Muscle layer of colon (tissue), 2 donors: ENCODE results near the gene PSMD13.

Experiments
- H3K27ac ChIP-seq: one replicate; pipeline ENCODE4 v1.7.0; 2013; ENCODE audit warnings: low read depth, mild to moderate bottlenecking, low read length, moderate library complexity
- H3K27me3 ChIP-seq, 2 donors: one replicate each; pipeline ENCODE4 v1.7.0; 2013; ENCODE audit warnings: low read length in 2 of 2, mild to moderate bottlenecking in 2 of 2; ENCODE audit not compliant: insufficient read depth in 2 of 2, control insufficient read depth in 1 of 2
- H3K36me3 ChIP-seq: one replicate; pipeline ENCODE4 v1.7.0; 2013; ENCODE audit warnings: mild to moderate bottlenecking, low read length; ENCODE audit not compliant: insufficient read depth
- H3K4me1 ChIP-seq: one replicate; pipeline ENCODE4 v1.7.0; 2013; ENCODE audit warnings: mild to moderate bottlenecking, low read length; ENCODE audit not compliant: insufficient read depth
- H3K4me3 ChIP-seq, 2 donors: one replicate each; pipeline ENCODE4 v1.7.0; 2013; ENCODE audit warnings: low read length in 2 of 2, low read depth in 1 of 2, mild to moderate bottlenecking in 1 of 2, moderate library complexity in 1 of 2
- H3K9ac ChIP-seq: one replicate; pipeline ENCODE4 v1.7.0; 2013; ENCODE audit warnings: low read length
- H3K9me3 ChIP-seq: one replicate; pipeline ENCODE4 v1.7.0; 2013; ENCODE audit warnings: mild to moderate bottlenecking, low read length
- donor health status: abdominal sarcoma.
- donor health status: Adenocarcinoma of cecum.

The PSMD13 gene

DNA sequence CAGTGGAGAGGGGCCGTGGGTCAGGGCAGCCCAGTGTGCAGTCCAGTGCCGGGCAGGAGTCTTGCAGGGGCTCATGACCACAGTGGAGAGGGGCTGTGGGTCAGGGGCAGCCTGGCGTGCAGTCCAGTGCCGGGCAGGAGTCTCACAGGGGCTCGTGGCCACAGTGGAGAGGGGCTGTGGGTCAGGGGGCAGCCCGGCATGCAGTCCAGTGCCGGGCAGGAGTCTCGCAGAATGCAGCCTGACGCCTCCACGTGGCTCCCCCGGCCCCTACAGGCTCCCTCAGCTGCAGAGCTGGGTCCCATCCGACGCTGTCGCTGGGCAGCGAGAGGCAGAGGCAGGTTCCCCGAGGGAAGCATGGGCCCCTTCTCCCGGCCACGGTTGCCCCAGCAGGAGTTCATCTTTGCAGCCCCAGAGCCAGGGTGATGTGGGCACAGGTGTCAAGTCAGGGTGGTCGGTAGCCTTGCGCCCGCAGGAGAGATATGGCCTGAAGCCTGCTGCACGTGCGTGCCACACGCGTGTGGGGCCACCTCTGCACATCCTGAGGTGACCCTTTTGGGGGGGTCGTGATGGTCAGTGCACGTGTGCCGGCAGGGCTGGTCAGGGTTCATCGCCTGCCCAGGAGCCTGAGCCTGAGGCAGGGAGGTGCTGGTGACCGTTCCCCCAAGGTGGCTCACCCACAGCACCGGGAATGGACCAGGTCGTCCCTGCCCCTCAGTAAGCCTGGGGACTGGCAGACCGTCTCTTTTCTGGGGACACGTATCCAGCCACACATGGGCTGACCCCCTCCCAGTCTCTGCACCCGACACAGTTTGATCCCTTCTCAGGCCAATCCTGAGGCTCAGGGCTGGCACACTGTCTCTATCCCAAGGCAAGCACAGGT lies 59.6 kb downstream of the PSMD13 start:
- Histone ChIP-seq H3K36me3 (no peaks in the 10 kb centered on the region), H3K9me3 (no peaks in the 10 kb centered on the region), H3K9ac (no peak overlapping the region), H3K27me3 (peaks cover 6 to 42% of the 10 kb centered on the region in 2 donors), H3K4me1 (no peaks in the 10 kb centered on the region), H3K27ac (no peak overlapping the region), H3K4me3 (no peak overlapping the region)

DNA sequence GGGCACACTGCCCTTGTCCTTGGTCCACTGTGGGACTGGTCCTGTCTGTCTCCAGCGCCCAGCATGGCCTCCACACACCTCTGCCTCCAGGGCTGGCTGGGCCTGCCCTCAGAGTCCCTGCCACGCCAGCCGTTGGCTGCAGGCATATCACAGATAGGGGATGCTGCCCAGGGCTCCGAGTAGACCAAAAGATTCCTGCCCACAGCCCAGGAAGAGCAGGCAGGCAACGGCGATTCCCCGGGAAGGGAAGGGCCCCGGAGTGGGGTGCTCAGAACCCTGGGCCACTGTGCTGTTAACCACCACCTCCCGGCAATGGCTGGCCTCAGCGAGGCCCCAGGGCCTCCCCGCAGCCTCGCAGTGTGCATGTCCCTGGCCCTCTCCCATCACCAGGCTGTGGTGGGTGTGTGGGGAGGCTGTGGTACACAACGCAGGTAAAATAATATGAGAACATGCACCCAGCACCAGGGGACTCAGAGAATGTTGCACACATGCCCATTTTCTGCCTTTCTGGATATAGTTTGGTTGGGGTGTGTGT lies 60.3 kb downstream of the PSMD13 start:
- no peaks in the 10 kb centered on the region for H3K9me3 ChIP-seq
- no peak overlapping the region for H3K9ac ChIP-seq
- H3K27me3 ChIP-seq: peaks cover 6 to 42% of the 10 kb centered on the region in 2 donors
- no peaks in the 10 kb centered on the region for H3K4me1 ChIP-seq
- H3K4me3 ChIP-seq: no peak overlapping the region
- no peak overlapping the region for H3K27ac ChIP-seq
- no peaks in the 10 kb centered on the region for H3K36me3 ChIP-seq

DNA sequence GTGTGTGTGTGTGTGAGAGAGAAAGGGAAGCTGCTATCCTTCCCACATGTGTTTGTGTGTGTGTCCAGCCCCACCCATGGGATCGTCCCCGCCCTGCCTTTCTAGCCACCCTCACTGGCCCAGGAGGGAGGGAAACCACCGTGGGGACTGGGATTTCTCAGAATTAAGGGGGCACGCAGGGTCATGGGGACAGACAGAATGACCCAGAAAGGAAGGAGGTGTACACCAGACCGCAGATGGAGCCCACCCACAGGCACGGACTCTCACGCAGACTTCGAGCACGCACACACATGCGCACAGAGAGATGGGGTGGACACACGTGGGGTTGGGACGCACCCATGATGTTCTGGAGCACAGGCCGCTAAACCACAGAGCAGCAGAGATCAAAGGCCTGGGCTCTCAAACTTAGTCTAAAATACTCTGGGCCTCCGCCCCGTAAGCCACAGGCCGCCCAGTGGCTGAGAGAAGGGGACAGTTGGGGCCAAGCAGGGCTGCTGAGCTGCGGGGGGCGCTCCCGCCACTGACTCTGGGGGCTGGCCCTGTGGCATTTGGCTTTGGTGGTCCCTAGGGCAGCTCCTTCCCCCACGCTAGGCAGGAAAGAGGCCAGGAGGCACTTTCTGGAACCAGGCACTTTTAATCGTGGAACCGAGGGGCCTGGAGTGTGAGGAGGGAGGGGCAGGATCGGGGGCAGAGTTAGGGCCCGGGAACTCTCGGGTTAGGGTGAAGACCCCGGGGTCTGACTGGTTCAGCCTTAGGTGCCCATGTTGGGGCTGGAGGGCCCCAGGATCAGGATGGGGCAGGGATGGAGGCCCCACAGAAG lies 61.0 kb downstream of the PSMD13 start:
- no peak overlapping the region for H3K9ac ChIP-seq
- peaks cover 6 to 42% of the 10 kb centered on the region in 2 donors for H3K27me3 ChIP-seq
- no peak overlapping the region for H3K27ac ChIP-seq
- H3K9me3 ChIP-seq: no peaks in the 10 kb centered on the region
- H3K36me3 ChIP-seq: no peaks in the 10 kb centered on the region
- H3K4me3 ChIP-seq: no peak overlapping the region
- no peaks in the 10 kb centered on the region for H3K4me1 ChIP-seq

DNA sequence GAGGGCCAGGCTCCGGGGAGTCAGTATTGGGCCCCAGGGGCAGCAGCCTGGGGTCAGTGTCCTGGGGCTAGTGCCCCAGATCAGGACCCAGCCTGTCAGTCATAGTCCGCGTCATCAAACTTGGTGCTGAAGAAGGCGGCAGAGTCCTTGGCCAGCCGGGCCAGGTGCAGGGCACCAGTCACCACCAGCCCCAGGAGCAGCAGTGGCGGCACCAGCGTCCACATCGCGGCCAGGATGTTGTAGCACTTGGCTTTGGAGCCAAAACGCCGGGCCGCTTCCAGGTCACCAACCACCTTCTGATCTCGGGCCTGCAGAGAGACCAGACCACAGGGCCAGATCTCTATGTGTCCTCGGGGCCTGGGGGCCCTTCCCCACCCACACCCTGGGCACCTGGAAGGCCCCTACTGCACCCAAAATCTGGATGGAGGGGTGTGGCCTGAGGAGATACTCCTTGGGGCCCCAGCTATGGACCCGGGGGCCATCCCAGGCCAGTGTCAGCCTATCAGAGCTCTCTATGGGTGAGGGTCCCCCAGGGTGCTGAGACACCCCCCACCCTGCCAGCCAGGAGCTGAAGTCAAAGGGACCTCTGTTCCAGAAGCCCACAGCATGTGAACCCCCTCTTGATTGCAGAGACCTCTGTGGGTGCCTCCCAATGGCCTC lies 61.8 kb downstream of the PSMD13 start:
- Histone ChIP-seq H3K27ac (no peak overlapping the region), H3K9ac (no peak overlapping the region), H3K36me3 (no peaks in the 10 kb centered on the region), H3K4me3 (no peak overlapping the region), H3K27me3 (peaks cover 6 to 42% of the 10 kb centered on the region in 2 donors), H3K9me3 (no peaks in the 10 kb centered on the region), H3K4me1 (no peaks in the 10 kb centered on the region)

DNA sequence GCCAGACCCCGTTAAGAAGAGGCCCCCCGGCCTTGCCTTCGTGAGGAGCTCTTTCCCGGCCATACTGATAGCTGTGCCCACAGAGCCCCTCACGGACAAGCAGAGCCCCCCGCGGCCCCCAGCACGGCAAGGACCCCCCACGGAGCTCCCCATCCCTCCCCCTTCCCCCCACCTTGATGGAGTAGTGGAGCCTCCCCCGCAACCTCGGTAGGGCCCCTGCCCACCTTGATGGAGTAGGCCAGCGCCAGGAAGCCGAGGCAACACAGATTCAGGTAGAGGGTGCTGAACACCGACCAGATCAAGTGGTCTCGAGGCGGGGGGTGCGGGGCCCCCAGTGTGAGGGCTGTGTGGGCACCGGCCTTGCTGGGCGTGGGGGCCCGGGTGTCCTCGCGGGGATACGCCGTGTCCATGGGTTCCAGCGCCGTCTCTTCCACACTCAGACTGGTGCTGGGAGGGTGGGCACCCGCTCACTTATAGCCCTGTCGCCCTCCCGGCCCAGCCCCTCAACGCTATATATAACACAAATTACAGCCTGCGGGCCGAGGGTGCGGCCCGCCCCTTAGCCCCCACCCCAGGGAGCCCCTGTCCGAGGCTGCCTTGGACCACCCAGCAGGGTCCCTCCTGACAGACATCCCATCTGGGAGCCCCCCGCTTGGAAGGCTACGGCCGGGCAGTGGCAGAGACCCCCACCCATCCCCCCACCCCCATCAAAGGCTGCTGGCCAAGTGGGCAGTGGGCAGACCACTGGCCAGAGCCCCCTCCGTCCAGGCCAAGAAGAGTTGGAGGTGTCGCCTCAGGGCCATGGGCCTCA lies 62.5 kb downstream of the PSMD13 start, which contains the start of gene IFITM5:
IFITM5 (minus strand) TSS at position 446 of the 811 bp plus-strand sequence; CDS start at position 410, 36 bp downstream.
- Histone ChIP-seq H3K9ac (no peak within 1 kb of the TSS), H3K27me3 (peaks cover 6 to 42% of the 10 kb centered on the region in 2 donors)

DNA sequence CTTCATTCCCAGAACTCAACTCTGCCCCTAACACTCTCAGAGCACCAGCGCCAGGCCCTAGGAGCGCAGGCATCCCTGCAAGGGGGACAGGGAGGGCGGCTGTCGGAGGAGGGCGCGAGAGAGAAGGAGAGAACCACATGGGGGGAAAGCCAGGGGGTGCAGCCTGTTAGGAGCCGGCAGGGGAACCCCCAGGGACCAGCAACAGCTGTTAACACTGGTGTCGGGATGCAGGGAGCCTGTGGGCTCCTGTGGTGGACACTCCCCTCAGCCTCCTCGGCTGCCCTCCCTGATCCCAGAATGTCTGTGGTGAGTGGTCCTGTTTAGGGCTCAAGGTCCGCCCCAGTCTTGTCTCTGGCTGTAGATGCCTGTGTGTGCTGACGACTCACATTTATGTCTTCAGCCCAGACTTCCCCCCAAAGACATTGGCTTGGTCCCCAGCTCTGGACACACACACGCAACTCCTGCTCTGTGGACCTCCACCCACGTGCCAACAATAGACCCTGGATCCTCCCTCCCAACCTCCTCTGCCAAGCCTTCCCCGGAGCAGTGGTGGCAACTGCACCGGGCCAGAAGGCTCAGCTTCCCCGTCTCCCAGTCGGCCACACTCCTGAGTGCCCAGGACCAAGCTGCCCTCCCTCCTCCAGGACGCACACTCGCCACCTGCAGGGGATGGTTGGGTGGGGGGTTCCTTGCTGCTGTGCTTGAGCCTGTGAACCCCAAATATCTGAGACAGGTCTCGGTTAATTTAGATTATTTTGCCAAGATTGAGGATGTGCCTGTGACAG lies 63.4 kb downstream of the PSMD13 start:
- Histone ChIP-seq H3K4me1 (peaks cover 5% of the 10 kb centered on the region), H3K9me3 (no peaks in the 10 kb centered on the region), H3K27ac (no peak overlapping the region), H3K36me3 (no peaks in the 10 kb centered on the region), H3K4me3 (no peak overlapping the region), H3K9ac (no peak overlapping the region), H3K27me3 (peaks cover 6 to 42% of the 10 kb centered on the region in 2 donors)

More for the DNA sequence above, 62.5 kb downstream of the PSMD13 start, which contains the start of gene IFITM5:
- Histone ChIP-seq H3K9me3 (no peaks in the 10 kb centered on the region), H3K36me3 (no peaks in the 10 kb centered on the region), H3K27ac (no peak within 1 kb of the TSS), H3K4me3 (no peak within 1 kb of the TSS), H3K4me1 (no peaks in the 10 kb centered on the region)
